Measurements from ENCODE around the gene ATF3.
"Not testable (repeated sequence)": the region's sequence is repeated elsewhere in the genome, so short reads cannot be mapped to it uniquely, and the experiment has no call there.

ATF3 gene

GRCh38 chr1:212628046-212628445 lies 19.5 kb downstream of the ATF3 start:
- DNase-seq (ENCODE audit: low read depth): no peak

- DNase-seq (ENCODE audit: low read depth): no peak
These were observed 20.4 kb downstream of the ATF3 start for GRCh38 chr1:212628813-212629415.

GRCh38 chr1:212629450-212630157 lies 21.0 kb downstream of the ATF3 start:
- DNase-seq (ENCODE audit: low read depth): no peak

DNA sequence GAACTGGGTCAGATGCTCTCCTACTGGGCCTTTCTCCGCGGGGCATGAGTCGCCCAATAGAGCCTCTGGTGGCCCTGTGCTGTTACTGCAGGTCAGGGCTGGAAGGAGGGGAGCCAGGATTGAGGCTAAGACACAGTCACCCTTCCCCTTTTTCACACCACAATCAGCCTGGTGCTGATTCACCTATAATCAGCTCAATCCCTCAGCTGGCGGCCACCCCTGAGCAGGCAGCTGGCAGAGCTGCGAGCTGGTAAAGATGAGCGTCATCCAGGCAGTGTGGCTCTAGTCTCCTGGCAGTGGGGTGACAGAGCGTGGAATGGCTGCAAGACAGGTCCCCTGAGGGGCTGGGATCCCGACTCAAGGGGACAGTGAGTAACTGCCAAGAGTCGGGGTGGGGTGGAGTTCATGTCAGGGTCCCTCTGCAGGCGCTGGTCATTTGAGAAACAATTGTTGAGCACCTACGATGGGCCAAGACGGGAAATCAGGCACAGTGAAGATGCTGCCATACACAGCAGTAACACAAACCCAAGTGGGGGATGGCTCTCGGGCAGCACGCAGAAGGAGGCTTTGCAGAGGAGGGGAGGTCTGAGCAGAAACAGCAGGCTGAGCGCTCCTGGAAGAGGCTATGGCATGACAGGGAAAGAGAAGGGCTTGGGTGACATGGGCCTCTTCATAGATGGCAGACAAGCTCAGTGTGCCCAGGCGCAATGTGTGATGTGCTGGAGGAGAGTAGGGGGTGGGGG lies 21.8 kb downstream of the ATF3 start:
- peak; percentile 72 for DNase-seq (ENCODE audit: low read depth)

DNA sequence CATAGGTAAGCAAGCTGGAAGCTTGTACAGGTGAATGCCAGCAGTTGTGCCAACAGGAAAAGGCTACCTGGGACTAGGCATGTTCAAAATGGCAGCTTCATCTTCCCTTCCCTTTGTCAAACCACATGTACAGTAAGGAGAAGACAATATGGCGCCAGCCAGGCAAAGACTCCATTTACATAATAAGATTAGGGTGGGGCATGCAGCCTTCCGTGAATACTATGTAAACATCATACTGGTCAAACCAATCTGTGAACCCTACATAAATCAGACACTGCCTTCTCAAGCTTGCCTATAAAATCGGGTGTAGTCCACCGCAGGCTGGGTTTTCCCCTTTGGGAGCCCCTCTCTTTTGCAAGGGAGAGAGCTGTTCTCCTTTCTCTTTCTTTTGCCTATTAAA lies 24.6 kb downstream of the ATF3 start:
- no peak for DNase-seq (ENCODE audit: low read depth)

- DNase-seq (ENCODE audit: low read depth): no peak
These were observed 25.7 kb downstream of the ATF3 start for GRCh38 chr1:212634252-212634651.

- DNase-seq (ENCODE audit: low read depth): peak; percentile 40
These were observed 26.6 kb downstream of the ATF3 start for GRCh38 chr1:212635141-212635631.

GRCh38 chr1:212637902-212638301 lies 29.3 kb downstream of the ATF3 start:
- peak; percentile 40 for DNase-seq (ENCODE audit: low read depth)

- DNase-seq (ENCODE audit: low read depth): peak; percentile 31
These were observed 30.1 kb downstream of the ATF3 start for GRCh38 chr1:212638492-212639151.

DNA sequence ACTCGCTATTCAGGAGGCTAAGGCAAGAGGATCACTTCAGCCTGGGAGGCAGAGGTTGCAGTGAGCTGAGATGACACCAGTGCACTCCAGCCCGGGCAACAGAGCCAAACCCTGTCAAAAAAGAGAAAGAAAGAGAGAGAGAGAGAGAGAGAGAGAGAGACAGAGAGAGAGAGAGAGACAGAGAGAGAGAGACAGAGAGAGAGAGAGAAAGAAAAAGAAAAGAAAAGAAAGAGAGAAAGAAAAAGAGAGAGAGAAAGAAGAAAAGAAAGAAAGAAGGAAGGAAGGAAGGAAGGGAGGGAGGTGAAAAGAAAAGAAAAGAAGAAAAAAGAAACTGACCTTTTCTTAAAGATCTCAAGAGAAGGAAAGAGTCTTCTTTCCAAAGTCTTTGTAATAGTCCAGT lies 31.0 kb downstream of the ATF3 start:
- DNase-seq (ENCODE audit: low read depth): not testable (repeated sequence)

- DNase-seq (ENCODE audit: low read depth): no peak
These were observed 31.8 kb downstream of the ATF3 start for GRCh38 chr1:212640223-212640878.

DNA sequence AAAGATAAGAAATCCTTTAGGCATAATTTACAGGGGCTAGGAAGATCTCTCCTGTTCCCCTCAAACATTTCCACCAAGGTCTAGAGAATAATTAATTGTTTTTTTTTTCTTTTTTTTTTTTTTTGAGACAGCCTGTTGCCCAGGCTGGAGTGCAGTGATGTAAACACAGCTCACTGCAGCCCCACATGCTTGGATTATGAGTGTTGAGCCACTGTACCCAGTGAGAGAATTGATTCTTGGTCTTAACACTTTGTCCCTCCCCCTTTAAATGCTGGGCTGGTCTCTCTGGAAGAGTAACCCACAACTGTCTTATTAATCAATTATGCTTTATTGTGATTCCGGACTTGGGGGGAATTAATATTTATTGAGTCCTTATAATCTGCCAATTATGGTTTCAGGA lies 33.4 kb downstream of the ATF3 start:
- DNase-seq (ENCODE audit: low read depth): peak; percentile 40

GRCh38 chr1:212643877-212644276 lies 35.3 kb downstream of the ATF3 start:
- DNase-seq (ENCODE audit: low read depth): no peak

- DNase-seq (ENCODE audit: low read depth): no peak
These were observed 36.4 kb downstream of the ATF3 start for GRCh38 chr1:212644866-212645545.

GRCh38 chr1:212645546-212646543 lies 37.3 kb downstream of the ATF3 start:
- DNase-seq (ENCODE audit: low read depth): no peak

- DNase-seq (ENCODE audit: low read depth): no peak
These were observed 38.0 kb downstream of the ATF3 start for GRCh38 chr1:212646588-212646987.

GRCh38 chr1:212647004-212647403 lies 38.4 kb downstream of the ATF3 start:
- no peak for DNase-seq (ENCODE audit: low read depth)

DNA sequence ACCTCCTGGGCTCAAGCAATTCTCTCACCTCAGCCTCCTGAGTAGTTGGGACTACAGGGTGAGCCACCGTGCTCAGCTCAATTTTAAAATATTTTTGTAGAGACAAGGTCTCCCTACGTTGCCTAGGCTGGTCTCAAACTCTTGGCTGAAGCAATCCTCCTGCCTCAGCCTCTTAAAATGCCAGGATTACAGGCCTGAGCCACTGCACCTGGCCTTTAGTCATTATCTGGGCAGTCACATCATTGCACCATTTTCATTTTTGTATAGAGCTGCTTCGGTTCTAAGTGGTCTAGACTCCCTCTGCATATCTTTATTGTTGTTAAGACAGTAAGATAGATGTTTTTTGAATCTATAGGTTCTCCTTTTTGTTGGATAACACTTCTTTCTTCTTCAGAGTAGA lies 39.9 kb downstream of the ATF3 start:
- DNase-seq (ENCODE audit: low read depth): no peak

DNA sequence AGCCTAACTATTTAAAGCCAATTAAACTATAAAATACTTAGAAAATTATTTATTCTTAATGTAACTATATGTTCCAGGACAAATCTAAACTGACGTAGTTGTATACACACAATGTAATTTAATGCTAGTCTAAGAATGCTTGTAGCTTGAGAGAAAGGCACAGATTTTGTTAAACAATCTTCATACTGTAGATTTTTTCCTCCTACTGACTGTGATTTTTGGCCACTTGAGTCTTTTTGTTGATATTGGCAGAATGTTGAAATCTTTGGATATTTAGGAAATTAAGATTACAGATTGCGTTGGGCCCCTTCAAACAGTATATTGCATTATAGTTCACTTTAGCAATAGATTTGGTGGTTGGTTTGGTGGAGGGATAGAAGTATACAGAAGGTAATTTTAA lies 40.5 kb downstream of the ATF3 start:
- DNase-seq (ENCODE audit: low read depth): no peak

GRCh38 chr1:212650228-212650627 lies 41.7 kb downstream of the ATF3 start:
- DNase-seq (ENCODE audit: low read depth): peak; percentile 25
